GM12891 (cell line): ENCODE results near the gene HECTD4.

Source experiments
- PAX5 ChIP-seq: IDR thresholded peaks from 2 replicates; pipeline ENCODE4 v1.6.1; 2011; ENCODE audit warnings: low read length, moderate library complexity, mild to moderate bottlenecking; ENCODE audit not compliant: insufficient read depth, severe bottlenecking
- POLR2A ChIP-seq: IDR thresholded peaks from 2 replicates; pipeline ENCODE4 v1.6.1; 2011; ENCODE audit warnings: low read depth, low read length, control low read depth
- POLR2AphosphoS5 ChIP-seq: IDR thresholded peaks from 2 replicates; pipeline ENCODE4 v1.6.1; 2011; ENCODE audit warnings: low read depth, low read length, control low read depth
- POU2F2 ChIP-seq: IDR thresholded peaks from 2 replicates; pipeline ENCODE4 v1.6.1; 2011; ENCODE audit warnings: low read depth, mild to moderate bottlenecking, control low read depth, low read length, moderate library complexity
- SPI1 ChIP-seq: IDR thresholded peaks from 2 replicates; pipeline ENCODE4 v1.6.1; 2011; ENCODE audit warnings: low read depth, low read length, control low read depth
- TAF1 ChIP-seq: IDR thresholded peaks from 2 replicates; pipeline ENCODE4 v1.6.1; 2011; ENCODE audit warnings: low read depth, low read length, control low read depth

GRCh38 chr12:112206944-112207343 is 175.3 kb downstream of the HECTD4 start:
- TF ChIP-seq POLR2AphosphoS5 (no peak), POLR2A (no peak), POU2F2 (no peak), SPI1 (no peak), TAF1 (no peak), PAX5 (no peak)
